C4-2B (cell line): ENCODE data around the gene NOC2L.

Experiments used
- ZFX ChIP-seq: fragments of 450-650 bp; IDR thresholded peaks from 2 replicates; pipeline ENCODE4 v1.6.1; 2017
- TF ChIP-seq, protein P1 (sequence below): fragments of 450-650 bp; conservative IDR thresholded peaks from 2 replicates; pipeline ENCODE4 v1.5.1; 2017; ENCODE audit warnings: mild to moderate bottlenecking

DNA sequence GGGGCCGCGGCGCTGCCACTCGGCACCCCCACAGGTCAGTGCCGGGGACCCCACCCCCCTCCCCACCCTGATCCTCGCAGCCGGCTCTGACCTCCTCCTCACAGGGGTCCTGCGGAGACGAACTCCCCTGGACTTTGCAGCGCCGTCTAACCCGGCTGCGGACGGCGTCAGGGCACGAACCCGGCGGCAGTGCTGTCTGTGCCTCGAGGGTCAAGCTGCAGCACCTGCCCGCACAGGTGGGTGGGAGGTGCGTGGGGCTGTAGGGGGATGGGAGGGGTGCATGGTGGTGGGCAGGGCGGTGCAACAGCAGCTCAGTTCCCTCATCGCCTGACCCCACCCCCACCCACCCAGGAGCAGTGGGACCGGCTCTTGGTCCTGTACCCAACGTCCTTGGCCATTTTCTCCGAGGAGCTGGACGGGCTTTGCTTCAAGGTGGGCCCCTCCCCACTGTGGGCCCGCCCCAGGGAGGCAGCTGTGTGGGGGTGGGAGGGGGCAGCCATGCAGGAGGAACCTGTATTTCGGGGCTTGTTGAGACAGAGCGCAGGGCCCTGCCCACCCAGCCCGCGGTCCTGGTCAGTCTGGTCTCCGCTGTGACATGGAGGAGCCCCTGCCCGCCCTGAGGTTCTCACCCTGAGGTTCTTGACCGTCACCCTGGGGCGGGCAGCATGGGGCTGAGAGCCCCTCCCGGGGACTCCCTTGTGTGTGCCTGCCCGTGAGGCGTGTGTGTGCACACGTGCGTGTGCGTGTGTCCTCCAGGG lies 12.1 kb upstream of the NOC2L start:
- TF ChIP-seq, protein P1, sequence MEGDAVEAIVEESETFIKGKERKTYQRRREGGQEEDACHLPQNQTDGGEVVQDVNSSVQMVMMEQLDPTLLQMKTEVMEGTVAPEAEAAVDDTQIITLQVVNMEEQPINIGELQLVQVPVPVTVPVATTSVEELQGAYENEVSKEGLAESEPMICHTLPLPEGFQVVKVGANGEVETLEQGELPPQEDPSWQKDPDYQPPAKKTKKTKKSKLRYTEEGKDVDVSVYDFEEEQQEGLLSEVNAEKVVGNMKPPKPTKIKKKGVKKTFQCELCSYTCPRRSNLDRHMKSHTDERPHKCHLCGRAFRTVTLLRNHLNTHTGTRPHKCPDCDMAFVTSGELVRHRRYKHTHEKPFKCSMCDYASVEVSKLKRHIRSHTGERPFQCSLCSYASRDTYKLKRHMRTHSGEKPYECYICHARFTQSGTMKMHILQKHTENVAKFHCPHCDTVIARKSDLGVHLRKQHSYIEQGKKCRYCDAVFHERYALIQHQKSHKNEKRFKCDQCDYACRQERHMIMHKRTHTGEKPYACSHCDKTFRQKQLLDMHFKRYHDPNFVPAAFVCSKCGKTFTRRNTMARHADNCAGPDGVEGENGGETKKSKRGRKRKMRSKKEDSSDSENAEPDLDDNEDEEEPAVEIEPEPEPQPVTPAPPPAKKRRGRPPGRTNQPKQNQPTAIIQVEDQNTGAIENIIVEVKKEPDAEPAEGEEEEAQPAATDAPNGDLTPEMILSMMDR: no peak
- no peak for TF ChIP-seq ZFX
